Activated CD8-positive, alpha-beta T cell treated with anti-CD3 and anti-CD28 coated beads for 36 hours (primary cell): ENCODE data around the gene KARS1. TPM values are rescaled to one million over a fixed set of nuclear protein-coding genes. Genes with fewer than 3 reads are reported as not detected.

Experiments
- ATAC-seq: fragments of 200-7000 bp; cut with Tn5 transposase; one replicate; pipeline ENCODE4 v1.10.0; 2021; ENCODE audit warnings: mild to moderate bottlenecking, moderate library complexity
- CTCF ChIA-PET: fragments of 350-600 bp; sonication (Branson Sonifier 250); formaldehyde crosslinking; loops from one replicate; lab custom pipeline; 2021; ENCODE audit warnings: antibody characterized with exemption; lab: Charles Lee
- POLR2A ChIA-PET: fragments of 350-600 bp; sonication (Branson Sonifier 250); formaldehyde crosslinking; loops from one replicate; lab custom pipeline; 2021; ENCODE audit warnings: antibody characterized with exemption; lab: Charles Lee
- DNase-seq: peaks from one replicate; pipeline ENCODE4 v3.0.0-alpha.2; 2020
- H3K27ac Mint-ChIP-seq: one replicate; pipeline ENCODE4 v1.8.0; 2021; ENCODE audit warnings: mild to moderate bottlenecking, mixed read lengths
- H3K27me3 Mint-ChIP-seq: one replicate; pipeline ENCODE4 v1.8.0; 2021; ENCODE audit warnings: mixed read lengths
- H3K36me3 Mint-ChIP-seq: one replicate; pipeline ENCODE4 v1.8.0; 2021; ENCODE audit warnings: low read depth, mixed read lengths
- H3K4me1 Mint-ChIP-seq: one replicate; pipeline ENCODE4 v1.8.0; 2021; ENCODE audit warnings: low read depth, mixed read lengths
- H3K4me3 Mint-ChIP-seq: one replicate; pipeline ENCODE4 v1.8.0; 2021; ENCODE audit warnings: mild to moderate bottlenecking, moderate library complexity, mixed read lengths
- H3K9me3 Mint-ChIP-seq: one replicate; pipeline ENCODE4 v1.8.0; 2021; ENCODE audit warnings: mixed read lengths
- CTCF ChIP-seq: fragments of 200-600 bp; IDR thresholded peaks from one replicate; pipeline ENCODE4 v1.8.0; 2022; ENCODE audit warnings: antibody characterized with exemption, mild to moderate bottlenecking
- intact Hi-C: fragments of 100-400 bp; cut with micrococcal nuclease; formaldehyde crosslinking; loops from one replicate; pipeline ENCODE4 v1.10.0; 2022
- total RNA-seq, 2 experiments: library from RNA; stranded (reverse); gene quantifications; one replicate each; pipeline ENCODE4 v1.2.3, GENCODE V29; 2021

Gene KARS1
- total RNA-seq, 2 experiments from 2014 or later = 320 to 335 TPM

- Mint-ChIP-seq H3K27me3 (no peaks in the 10 kb centered on the region), H3K36me3 (peaks cover 48% of the 10 kb centered on the region), H3K4me1 (peaks cover 10% of the 10 kb centered on the region), H3K9me3 (peaks cover 9% of the 10 kb centered on the region), H3K27ac (no peak overlapping the region), H3K4me3 (no peak overlapping the region)
- ChIA-PET POLR2A (interaction anchor here (0.6 to 1.5 kb wide), 3 partner anchors 9 to 25 kb away, joined by 3 read pairs; no protein-coding TSS in a partner anchor), CTCF (interaction anchor here (0.6 to 1.2 kb wide), 2 partner anchors 9 to 89 kb away, joined by 3 to 4 read pairs; no protein-coding TSS in a partner anchor)
- ATAC-seq (no peak), DNase-seq (no peak)
- intact Hi-C loops = no loop called here
- TF ChIP-seq CTCF = no peak
Observed at GRCh38 chr16:75606507-75606906, 41.0 kb downstream of the KARS1 start.

- ChIA-PET CTCF (no interaction called here), POLR2A (no interaction called here)
- H3K4me3 Mint-ChIP-seq = no peak overlapping the region
- peaks cover 63% of the 10 kb centered on the region for H3K36me3 Mint-ChIP-seq
- H3K27ac Mint-ChIP-seq = no peak overlapping the region
- no peaks in the 10 kb centered on the region for H3K27me3 Mint-ChIP-seq
- ATAC-seq = no peak
- intact Hi-C loops = no loop called here
- peaks cover 9% of the 10 kb centered on the region for H3K9me3 Mint-ChIP-seq
- no peak for DNase-seq
- peaks cover 8% of the 10 kb centered on the region for H3K4me1 Mint-ChIP-seq
- no peak for TF ChIP-seq CTCF
Observed at GRCh38 chr16:75603241-75603640, 44.2 kb downstream of the KARS1 start.

- Mint-ChIP-seq H3K9me3 (peaks cover 9% of the 10 kb centered on the region), H3K27me3 (no peaks in the 10 kb centered on the region), H3K36me3 (peaks cover 60% of the 10 kb centered on the region), H3K4me3 (no peak overlapping the region), H3K4me1 (peaks cover 11% of the 10 kb centered on the region), H3K27ac (no peak overlapping the region)
- ChIA-PET POLR2A (interaction anchor here (0.7 to 0.9 kb wide), 3 partner anchors 11 to 513 kb away, joined by 3 to 4 read pairs (median 3); partner anchors contain the start of gene ADAT1), CTCF (interaction anchor here (0.9 to 1.7 kb wide), 3 partner anchors 13 to 164 kb away, joined by 3 to 4 read pairs (median 3); no protein-coding TSS in a partner anchor)
- DNase-seq (no peak), ATAC-seq (no peak)
- TF ChIP-seq CTCF = no peak
- intact Hi-C loops = no loop called here
Observed at GRCh38 chr16:75599452-75600277, 47.8 kb downstream of the KARS1 start.

GRCh38 chr16:75593825-75594820 is 53.3 kb downstream of the KARS1 start:
- Mint-ChIP-seq H3K27me3 (no peaks in the 10 kb centered on the region), H3K27ac (peak overlapping the region; percentile 71), H3K9me3 (no peaks in the 10 kb centered on the region), H3K4me1 (peaks cover 14% of the 10 kb centered on the region), H3K4me3 (no peak overlapping the region), H3K36me3 (peaks cover 29% of the 10 kb centered on the region)
- no peak for TF ChIP-seq CTCF
- DNase-seq = peak; percentile 46
- intact Hi-C loops = no loop called here
- ChIA-PET POLR2A (interaction anchor here (0.9 to 1.3 kb wide), 3 partner anchors 21 to 28 kb away, joined by 3 to 4 read pairs (median 3); partner anchors contain the start of gene GABARAPL2), CTCF (no interaction called here)
- ATAC-seq = peak; percentile 90
